RWPE1 (cell line): ENCODE results near the gene RASSF5.

ENCODE experiments used
- CTCF ChIA-PET: fragments of 350-600 bp; sonication (Branson Sonifier 250); formaldehyde crosslinking; extraction: SDS; loops from one replicate; lab custom pipeline; 2021; lab: Yijun Ruan, JAX
- POLR2A ChIA-PET: fragments of 400-600 bp; formaldehyde crosslinking; extraction: SDS; loops from one replicate; lab custom pipeline; 2020; ENCODE audit warnings: antibody characterized with exemption; ENCODE audit not compliant: low non-redundant PET; lab: Yijun Ruan, JAX
- DNase-seq: peaks from one replicate; pipeline ENCODE4 v3.0.0; 2012; ENCODE audit warnings: low spot score
- H3K27ac ChIP-seq: fragments of 450-650 bp; 2 replicates; pipeline ENCODE4 v1.5.1; 2017
- CTCF ChIP-seq: fragments of 450-650 bp; conservative IDR thresholded peaks from 2 replicates; pipeline ENCODE4 v1.5.1; 2017; ENCODE audit warnings: low read depth, mild to moderate bottlenecking

Gene RASSF5

GRCh38 chr1:206637605-206638004, 130.3 kb downstream of the RASSF5 start:
- DNase-seq, result no peak
- H3K27ac ChIP-seq, result no peak overlapping the region
- TF ChIP-seq CTCF, result no peak
- POLR2A ChIA-PET, result no interaction called here
- CTCF ChIA-PET, result interaction anchor here (0.7 to 2.5 kb wide), 2 partner anchors 8 to 27 kb away, joined by 3 to 9 read pairs; no protein-coding TSS in a partner anchor
